ENCODE measurements around the gene TIA1. TPM values are rescaled to one million over a fixed set of nuclear protein-coding genes. Genes with fewer than 3 reads are reported as not detected.
"Not testable (repeated sequence)": the region's sequence is repeated elsewhere in the genome, so short reads cannot be mapped to it uniquely, and the experiment has no call there.

The TIA1 gene, protein sequence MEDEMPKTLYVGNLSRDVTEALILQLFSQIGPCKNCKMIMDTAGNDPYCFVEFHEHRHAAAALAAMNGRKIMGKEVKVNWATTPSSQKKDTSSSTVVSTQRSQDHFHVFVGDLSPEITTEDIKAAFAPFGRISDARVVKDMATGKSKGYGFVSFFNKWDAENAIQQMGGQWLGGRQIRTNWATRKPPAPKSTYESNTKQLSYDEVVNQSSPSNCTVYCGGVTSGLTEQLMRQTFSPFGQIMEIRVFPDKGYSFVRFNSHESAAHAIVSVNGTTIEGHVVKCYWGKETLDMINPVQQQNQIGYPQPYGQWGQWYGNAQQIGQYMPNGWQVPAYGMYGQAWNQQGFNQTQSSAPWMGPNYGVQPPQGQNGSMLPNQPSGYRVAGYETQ
- total RNA-seq (2014; rRNA removed; shearing (Covaris generic)), result 67.4 and 83.1 TPM in 2 replicates

DNA sequence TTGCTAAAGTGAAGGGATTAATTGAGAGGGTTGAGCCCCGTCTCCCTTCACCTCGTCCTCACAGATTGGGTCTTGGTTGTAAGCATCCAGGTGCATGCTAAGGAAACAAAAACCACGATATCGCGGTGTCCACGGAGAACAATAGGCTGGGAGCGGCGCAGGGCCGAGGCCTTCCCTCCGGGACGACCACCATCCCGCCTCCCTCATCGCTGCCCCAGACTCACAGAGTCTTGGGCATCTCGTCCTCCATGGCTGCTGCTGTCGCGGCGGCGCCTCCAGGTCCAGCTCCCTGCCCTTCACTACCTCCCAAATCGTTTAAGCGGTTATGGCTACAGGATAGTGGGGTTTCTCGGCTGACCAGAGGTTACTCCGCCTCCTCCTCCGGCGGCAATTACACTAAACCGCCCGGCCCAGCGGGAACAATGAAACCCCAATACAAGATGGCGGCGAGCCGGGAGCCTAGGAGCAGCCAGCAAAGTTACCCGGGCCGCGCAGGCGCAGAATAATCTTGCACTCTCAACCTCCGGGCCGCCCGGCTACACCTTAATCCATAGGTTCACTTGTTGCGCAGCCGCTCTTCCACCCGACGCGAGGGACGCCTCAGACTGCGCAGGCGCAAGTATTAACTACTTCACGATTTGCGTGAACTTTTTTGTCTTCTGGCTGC lies at the start of gene TIA1:
TIA1 (minus strand) TSS at position 448 of the 667 bp plus-strand sequence; CDS start at position 250, 198 bp downstream.
- DNase-seq (ENCODE audit: low read depth), result peak; percentile 98

DNA sequence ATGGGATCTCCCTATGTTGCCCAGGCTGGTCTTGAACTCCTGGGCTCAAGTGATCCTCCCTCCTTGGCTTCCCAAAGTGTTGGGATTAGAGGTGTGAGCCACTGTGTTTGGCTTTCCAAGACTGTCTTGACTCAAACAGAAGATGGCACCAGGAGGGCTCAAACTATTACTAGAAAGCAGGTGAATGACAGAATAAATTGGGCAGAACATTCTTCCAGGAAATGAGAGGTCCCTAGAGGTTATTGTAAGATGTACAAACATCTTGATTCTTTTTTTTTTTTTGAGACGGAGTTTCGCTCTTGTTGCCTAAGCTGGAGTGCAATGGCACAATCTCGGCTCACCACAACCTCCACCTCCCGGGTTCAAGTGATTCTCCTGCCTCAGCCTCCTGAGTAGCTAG lies 49.4 kb upstream of the TIA1 start:
- DNase-seq (ENCODE audit: low read depth), result not testable (repeated sequence)

DNA sequence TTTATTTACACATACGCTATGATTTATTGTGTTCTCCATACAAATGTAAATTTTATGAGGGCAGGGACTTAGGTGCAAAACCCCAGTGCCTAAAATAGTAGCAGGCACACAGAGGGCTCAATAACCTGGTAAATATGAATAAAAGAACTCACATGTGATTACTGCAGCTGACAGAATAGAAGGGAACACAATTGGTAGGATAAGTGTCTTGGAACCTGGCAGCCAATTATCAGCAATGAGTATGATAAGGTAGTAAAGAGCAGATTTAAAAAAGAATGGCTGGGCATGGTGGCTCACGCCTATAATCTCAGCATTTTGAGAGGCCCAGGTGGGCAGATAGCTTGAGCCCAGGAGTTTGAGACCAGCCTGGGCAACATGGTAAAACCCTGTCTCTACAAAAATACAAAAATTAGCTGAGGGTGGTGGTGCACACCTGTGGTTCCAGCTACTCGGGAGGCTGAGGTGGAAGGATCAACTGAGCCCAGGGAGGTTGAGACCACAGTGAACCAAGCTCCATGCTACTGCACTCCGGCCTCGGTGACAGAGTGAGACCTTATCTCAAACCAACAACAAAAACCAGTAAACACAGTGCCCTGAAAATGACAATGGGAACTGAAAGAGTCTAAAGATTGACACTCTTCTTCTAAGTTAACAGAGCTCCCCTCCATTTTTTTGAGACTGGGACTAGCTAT lies 35.2 kb upstream of the TIA1 start:
- no peak for DNase-seq (ENCODE audit: low read depth)

DNA sequence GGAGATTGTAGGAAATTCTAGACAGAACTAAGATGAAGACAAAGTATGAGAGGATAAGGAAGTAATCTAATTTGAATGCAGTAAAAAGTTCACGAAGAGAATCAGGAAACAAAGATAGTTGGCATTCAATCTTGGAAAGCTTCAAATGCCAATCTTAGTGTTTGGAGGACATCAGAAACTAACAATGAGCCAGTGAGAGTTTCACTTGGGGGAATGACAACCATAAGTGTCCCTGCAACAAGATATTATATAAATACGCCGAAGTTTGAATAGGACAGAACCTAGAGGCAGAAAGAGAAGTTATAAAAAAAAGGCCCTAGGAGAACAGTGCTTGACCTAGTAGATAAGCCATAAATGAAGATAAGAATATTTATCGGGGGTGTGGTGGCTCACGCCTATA lies 34.0 kb upstream of the TIA1 start:
- DNase-seq (ENCODE audit: low read depth), result no peak

DNA sequence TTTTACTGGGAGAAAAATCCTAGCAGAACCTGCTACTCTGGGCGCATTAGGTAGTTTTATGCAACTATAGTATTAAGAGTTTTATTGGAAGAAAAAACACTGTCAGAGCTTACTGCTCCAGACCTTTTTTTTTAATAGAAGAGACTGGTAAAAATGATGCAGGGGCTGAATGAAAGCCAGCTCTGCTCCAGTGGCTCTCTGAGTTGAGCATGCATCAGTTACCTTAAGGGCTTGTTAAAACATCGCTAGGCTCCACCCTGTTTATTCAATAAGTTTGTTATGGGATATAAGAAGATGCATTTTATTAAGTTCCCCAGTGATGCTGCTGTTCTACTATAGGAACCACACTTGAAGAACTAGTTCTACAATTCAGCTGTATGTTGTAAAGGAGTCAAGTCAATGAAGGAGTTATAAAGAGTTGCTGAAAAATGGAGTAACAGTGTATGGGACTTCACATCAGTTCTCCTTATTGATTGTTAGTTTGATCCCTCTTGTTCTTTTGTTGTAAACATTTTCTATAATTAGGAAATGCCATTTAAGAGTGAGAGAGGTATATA lies 31.9 kb upstream of the TIA1 start:
- no peak for DNase-seq (ENCODE audit: low read depth)

DNA sequence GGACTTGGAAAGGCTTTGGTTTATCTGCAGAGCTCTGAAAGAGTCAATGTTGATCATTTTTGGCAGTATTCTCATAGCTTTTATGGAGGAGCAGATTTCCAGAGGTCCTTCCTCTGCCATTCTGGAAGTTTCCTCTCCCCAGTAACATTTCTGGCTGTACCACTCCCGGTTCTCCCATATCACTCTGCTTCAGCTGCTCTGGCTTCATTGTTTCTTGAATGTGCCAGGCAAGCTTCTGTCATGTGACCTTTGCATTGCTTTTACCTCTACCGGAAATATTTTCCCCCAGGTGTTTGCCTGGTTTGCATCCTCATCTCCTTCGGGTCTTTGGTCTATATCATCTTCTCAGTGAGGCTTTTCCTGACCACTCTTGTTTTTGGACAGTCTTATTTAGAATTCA lies 21.9 kb upstream of the TIA1 start:
- DNase-seq (ENCODE audit: low read depth), result no peak

DNA sequence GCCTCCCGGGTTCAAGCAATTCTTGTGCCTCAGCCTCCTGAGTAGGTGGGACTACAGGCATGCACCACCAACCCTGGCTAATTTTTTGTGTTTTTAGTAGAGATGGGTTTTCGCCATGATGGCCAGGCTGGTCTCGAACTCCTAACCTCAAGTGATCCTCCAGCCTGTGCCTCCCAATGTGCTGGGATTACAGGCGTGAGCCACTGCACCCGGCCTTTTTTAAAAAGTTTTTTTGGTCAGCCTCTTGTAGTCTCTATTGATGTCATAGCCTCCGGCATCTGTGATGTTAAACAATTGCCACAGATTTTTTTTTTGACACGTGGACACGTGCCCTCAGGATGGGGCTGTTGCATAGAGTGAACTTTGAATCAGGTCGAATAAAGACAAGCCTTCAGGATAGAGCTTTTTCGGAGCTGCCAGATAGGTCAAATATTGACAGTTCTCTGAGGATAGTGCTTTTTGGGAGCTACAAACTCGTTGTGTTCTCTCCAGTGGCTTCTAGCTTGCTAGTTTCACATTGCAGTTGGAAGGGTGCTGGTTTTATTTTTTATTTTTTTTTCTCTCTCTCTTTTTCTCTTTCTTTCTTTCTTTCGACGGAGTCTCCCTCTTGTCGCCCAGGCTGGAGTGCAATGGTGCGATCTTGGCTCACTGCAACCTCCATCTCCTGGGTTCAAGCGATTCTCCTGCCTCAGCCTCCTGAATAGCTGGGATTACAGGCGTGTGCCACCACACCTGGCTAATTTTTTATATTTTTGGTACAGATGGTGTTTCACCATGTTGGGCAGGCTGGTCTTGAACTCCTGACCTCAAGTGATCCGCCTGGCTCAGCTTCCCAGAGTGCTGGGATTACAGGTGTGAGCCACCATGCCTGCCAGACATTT lies 21.2 kb upstream of the TIA1 start:
- not testable (repeated sequence) for DNase-seq (ENCODE audit: low read depth)

DNA sequence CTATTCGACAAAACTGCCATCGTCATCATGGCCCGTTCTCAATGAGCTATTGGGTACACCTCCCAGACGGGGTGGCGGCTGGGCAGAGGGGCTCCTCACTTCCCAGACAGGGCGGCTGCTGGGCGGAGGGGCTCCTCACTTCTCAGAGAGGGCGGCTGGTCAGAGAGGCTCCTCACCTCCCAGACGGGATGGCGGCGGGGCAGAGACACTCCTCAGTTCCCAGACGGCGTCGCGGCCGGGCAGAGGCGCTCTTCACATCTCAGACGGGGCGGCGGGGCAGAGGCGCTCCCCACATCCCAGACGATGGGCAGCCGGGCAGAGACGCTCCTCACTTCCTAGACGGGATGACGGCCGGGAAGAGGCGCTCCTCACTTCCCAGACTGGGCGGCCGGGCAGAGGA lies 18.5 kb upstream of the TIA1 start:
- DNase-seq (ENCODE audit: low read depth), result not testable (repeated sequence)

DNA sequence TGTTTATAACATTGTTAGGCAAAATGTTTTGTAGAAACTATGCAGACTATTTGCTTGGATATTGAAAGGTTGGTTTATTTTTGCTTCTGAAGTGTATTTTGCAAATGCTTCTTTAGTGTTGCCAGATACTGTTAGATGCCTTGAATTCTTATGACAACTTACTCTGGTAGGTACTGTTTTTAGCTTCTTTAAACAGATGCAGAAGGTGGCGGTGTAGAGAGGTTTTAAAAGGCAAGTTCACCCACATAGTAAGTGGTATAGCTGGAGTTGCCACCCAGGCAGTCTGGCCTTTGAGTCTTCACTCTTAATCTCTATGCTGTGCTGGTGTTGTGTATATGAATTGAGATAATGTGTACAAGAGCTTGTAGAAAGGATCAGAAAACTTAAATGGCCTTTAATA lies 13.1 kb upstream of the TIA1 start:
- DNase-seq (ENCODE audit: low read depth), result no peak

DNA sequence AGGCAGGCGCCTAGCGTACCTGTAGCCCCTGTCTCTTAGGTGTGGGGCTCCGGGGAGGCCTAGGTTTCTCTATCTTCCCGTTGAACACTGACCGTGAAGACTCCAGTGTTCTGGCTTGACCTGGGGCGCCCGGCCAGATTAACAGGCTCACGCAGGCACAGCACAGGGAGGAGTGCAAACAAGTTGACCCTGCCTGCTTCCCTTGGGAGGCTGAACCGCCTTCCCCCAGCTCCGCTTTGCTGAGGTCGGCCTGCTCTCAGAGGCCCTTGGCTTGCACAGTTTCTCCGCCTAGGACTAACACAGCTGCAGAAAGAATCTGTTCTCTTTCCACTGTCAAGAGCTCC lies 10.1 kb upstream of the TIA1 start:
- peak; percentile 15 for DNase-seq (ENCODE audit: low read depth)

DNA sequence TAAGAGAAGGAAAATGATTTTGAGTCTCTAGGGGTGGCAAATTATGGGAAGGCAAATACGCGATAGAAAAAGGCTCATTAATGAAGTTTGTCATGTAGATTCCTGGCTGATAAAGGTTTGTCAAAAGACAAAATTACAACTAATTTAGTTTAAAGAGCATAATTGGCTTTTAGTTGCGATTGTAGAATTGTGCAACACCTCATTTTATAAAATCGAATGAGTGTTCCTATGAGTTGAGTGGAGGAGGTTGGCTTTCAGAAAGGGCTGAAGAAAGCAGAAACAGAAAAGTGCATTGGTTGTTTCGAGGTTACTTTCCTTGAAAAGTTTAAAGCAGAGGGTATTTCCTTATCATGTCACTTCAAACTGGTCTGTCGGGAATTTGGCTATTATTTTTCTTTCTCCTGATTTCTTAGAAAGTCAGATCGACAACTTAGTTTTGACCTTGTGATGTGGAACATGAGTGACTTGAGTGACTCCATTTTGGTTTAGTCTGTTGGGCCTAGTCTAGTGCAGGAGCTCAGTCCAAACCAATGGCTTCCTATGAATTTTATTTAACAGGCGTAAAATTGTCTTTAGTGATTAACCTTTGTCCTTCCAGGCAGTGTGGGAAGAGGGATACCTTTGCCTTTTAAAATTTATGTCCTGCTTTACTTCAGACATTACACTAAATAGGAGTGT lies 7.3 kb upstream of the TIA1 start:
- DNase-seq (ENCODE audit: low read depth), result no peak

DNA sequence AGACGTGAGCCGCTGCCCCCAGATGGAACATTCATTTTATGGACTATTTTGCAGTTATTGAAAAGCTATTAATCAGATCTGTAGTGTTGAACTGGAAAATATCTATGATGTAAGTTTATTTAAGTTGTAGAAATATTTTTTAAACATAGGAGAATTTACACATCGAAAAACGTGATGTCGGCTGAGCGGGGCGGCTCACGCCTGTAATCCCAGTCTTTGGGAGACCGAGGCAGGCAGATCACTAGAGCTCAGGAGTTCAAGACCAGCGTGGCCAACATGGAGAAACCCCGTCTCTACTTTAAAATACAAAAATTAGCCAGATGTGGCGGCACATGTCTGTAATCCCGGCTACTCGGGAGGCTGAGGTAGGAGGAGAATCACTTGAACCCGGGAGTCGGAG lies 2.0 kb upstream of the TIA1 start:
- no peak for DNase-seq (ENCODE audit: low read depth)

DNA sequence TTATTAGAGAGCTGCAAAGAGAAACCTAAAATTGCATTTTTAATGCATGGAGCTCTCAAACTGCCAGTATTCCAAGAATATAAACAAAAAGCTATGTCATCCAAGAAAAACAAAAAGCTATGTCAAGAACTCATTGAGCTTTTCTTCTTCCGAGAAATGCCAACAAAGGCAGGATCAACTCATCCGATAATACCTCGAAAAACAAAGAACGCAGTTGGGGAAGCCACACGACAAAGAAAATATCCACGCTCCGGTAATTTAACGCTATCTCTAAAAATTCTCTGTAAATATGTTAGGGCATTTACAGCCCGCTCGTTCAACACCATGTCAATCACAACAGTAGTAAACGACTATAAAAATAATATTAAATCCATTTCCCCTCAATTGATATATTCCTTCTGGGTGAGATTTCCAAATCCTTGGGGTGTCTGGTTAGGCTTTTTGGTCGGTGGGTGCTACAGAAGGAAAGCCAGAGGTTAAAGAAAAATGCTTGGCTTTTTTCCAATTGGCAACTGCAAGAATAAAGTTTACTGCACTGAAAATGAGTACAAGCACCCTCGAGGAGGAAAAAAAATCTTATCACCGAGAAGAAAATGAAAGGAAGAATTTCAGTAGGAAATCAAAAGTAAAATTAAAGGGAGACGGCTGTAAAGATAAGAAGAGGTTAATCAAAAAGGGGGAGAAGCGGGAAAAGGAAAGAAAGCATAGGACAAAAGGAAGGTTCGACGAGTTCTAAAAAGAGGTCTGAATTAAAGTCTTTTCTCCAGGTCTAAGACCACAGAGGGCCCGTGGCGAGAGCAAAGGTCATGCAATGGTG lies 856 bp downstream of the TIA1 start:
- DNase-seq (ENCODE audit: low read depth), result no peak

DNA sequence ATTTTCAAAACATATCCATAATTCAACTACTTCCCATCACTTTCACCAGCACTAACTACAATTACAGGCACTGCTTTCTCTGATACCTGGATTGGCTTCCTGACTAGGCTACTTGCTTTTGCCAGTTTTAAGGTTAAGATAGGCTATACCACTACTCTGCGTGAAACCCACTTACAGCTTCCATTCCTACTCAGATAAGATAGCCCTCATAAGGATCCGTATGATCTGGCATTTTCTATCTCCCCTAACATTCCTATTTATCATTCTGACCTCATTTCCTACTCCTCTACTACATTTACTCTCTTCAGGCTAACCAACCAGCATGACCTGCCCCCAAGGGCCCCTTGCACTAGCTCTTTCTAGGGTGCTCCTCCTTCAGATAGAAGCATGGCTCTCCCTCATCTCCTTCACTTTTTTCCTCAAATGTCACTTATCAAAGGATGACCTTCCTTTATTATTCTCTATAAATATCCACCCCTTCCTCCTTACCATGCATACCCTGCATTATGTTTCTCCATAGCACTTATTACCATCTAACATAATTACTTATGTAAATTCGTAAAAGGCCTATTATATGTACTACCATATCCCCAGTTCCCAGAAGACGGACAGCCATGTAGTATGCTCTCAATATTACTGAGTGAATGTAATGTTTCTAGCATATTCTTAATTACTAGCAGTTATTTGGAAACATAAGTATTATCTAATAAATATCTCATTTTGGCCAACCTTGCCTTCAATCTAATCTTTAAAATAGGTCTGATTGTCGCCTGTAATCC lies 4.4 kb downstream of the TIA1 start:
- DNase-seq (ENCODE audit: low read depth), result no peak

DNA sequence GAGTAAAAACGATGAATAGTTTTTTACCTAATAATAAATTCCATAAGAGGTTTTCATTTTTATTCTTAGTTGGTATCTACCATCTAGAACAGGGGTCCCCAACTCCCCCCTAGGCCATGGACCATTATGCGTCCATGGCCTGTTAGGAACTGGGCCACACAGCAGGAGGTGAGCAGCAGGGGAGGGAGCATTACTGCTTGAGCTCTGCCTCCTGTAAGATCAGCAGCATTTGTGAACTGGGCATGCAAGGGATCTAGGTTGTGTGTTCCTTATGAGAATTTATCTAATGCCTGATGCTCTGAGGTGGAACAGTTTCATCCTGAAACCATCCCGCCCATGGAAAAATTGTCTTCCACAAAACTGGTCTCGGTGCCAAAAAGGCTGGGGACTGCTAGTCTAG lies 5.9 kb downstream of the TIA1 start:
- DNase-seq (ENCODE audit: low read depth), result no peak

DNA sequence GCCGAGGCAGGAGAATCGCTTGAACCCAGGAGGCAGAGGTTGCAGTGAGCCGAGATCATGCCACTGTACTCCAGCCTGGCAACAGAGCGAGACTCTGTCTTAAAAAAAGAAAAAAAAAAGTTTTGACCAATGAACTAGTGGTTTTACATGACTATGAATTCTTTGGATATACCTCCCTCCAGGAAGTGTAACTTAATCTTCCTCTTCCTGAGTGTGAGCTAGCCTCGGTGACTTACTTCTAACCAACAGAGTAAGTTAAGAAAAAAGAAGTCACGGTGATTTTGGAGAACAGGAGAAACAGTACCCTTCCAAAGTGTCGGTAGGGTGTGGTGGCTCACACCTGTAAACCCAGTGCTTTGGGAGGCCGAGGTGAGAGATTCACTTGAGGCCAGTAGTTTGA lies 7.1 kb downstream of the TIA1 start:
- DNase-seq (ENCODE audit: low read depth), result no peak

DNA sequence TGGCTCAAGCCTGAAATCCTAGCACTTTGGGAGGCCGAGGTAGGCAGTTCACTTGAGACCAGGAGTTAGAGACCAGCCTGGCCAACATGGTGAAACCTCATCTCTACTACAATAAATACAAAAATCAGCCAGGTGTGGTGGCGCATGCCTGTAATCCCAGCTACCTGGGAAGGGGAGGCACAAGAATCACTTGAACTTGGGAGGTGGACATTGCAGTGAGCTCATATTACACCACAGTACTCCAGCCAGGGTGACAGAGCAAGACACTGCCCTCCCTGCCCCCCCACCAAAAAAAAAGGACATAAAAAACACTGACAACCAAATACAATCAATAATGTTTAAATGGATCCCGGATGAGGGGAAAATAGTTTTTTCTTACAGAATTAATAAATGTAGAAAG lies 7.8 kb downstream of the TIA1 start:
- no peak for DNase-seq (ENCODE audit: low read depth)

DNA sequence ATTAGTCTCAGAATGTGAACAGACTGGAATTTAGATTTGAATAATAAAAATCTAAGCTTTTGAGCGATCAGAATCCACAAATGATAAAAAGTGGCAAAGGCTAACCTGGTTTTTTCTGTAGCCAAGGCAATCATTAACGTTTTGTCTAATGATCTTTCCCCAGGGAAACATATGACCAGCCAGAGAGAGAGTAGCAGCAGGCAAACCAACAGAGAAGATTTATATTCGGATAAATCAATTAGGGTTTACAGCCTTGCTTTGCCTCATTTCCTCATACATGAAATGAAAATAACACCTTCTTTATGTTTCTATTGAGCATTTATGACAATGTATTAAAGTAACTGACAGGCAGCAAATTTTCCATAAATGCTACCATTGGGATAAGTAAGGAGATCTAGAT lies 14.5 kb downstream of the TIA1 start:
- DNase-seq (ENCODE audit: low read depth), result no peak

DNA sequence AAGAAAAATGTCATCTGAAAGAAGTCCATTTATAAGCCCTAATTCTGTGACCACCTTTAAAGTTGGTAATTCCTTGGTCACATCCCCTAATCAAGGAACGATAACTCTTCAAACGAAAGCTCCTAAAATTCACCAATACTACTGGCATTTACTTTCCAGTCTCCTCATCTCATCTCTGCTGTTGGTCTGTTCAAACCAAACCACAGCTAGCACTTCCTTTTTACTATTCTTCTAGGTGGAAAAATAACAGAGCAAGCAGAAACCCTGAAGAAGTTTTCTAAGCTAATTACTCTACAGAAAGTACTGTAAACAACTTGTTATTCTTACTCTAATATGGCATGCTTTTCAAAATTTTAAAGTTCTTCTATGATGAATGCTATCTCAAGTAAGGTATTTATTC lies 21.6 kb downstream of the TIA1 start:
- DNase-seq (ENCODE audit: low read depth), result no peak

Data from Daoy (cell line).